Measurements from ENCODE around the gene KATNBL1. TPM values are rescaled to one million over a fixed set of nuclear protein-coding genes. Genes with fewer than 3 reads are reported as not detected.
A peak's percentile ranks its signal among the peaks of the same experiment; 100 is the strongest.
"Not testable (repeated sequence)": the region's sequence is repeated elsewhere in the genome, so short reads cannot be mapped to it uniquely, and the experiment has no call there.

KATNBL1 gene
- total and polyA plus RNA-seq, 8 donors = 19.4 to 105 (median 54.8) TPM

DNA sequence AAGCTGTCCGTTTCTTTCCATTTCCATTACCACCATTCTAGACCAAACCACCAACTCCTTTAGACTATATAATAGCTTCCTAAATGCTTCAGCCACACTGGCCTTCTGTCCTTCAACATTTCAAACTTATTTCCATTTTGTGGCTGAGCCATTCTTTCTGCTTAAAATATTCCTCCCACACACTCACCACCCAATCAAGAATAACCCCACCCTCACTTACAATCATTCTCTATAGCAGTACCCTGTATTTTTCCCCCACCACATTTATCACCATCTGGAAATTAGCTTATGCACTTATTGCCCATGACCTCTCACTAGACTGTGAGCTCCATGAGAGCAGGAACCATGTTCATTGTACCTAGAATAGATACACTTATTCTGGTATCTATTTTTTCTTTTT lies 6.6 kb downstream of the KATNBL1 start:
- peaks cover 0 to 15% (median 5%) of the 10 kb centered on the region in 4 donors for H3K4me1 ChIP-seq
- H3K36me3 ChIP-seq = peaks cover 0 to 25% (median 11%) of the 10 kb centered on the region in 4 donors
- no peak overlapping the region for H3K4me3 ChIP-seq
- H3K27ac ChIP-seq = no peak overlapping the region
- TF ChIP-seq POLR2AphosphoS5 (IDR thresholded peaks at IDR 0.05) (no peak), EP300 (IDR thresholded peaks at IDR 0.05) (no peak), POLR2A (IDR thresholded peaks at IDR 0.05) (no peak), CTCF (IDR thresholded peaks at IDR 0.05) (no peak)
- 83 to 94% (median 88%) methylated on average over 1 of the region's 1 CpG for WGBS, 5 donors
- no peak for DNase-seq
- H3K9me3 ChIP-seq = no peaks in the 10 kb centered on the region
- intact Hi-C loops (cut with DNase I; ENCODE audit: low total_unique reads) = no loop called here
- no peaks in the 10 kb centered on the region for H3K27me3 ChIP-seq

- DNase-seq; H3K27ac ChIP-seq; H3K36me3 ChIP-seq; intact Hi-C loops (cut with DNase I; ENCODE audit: low total_unique reads); H3K4me3 ChIP-seq; H3K27me3 ChIP-seq; H3K9me3 ChIP-seq: not testable (repeated sequence)
- WGBS, 5 donors = 82 to 97% (median 86%) methylated on average over 7 of the region's 7 CpGs
- H3K4me1 ChIP-seq = peaks cover 0 to 19% (median 5%) of the 10 kb centered on the region in 4 donors
Observed at GRCh38 chr15:34193272-34193671, 16.6 kb downstream of the KATNBL1 start.

DNA sequence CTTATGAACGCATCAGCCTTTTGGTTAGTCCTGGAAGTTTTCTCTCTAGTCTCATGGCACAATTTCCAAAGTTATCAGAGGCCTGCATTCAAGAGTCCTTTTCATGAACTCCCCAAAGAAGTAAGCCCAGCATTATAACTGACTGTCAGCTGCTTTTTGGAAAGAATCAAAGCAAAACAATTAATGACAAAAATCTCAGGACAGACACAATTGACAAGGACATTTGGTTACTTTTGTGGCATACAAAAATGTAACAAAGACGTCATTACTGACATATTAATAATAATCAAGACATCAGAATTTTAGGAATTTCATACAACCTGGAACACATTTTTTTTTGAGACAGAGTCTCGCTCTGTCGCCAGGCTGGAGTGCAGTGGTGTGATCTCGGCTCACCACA lies 21.2 kb downstream of the KATNBL1 start:
- no peak overlapping the region for H3K27ac ChIP-seq
- no peaks in the 10 kb centered on the region for H3K27me3 ChIP-seq
- H3K4me3 ChIP-seq = no peak overlapping the region
- TF ChIP-seq POLR2AphosphoS5 (IDR thresholded peaks at IDR 0.05) (no peak), CTCF (IDR thresholded peaks at IDR 0.05) (no peak), POLR2A (IDR thresholded peaks at IDR 0.05) (no peak), EP300 (IDR thresholded peaks at IDR 0.05) (no peak)
- H3K36me3 ChIP-seq = no peaks in the 10 kb centered on the region
- DNase-seq = no peak
- no peaks in the 10 kb centered on the region for H3K9me3 ChIP-seq
- intact Hi-C loops (cut with DNase I; ENCODE audit: low total_unique reads) = no loop called here
- peaks cover 0 to 25% (median 5%) of the 10 kb centered on the region in 4 donors for H3K4me1 ChIP-seq
- WGBS, 5 donors = 75 to 91% (median 86%) methylated on average over 5 of the region's 5 CpGs

GRCh38 chr15:34185666-34186065 lies 24.2 kb downstream of the KATNBL1 start:
- no peak for DNase-seq
- H3K36me3 ChIP-seq = no peaks in the 10 kb centered on the region
- intact Hi-C loops (cut with DNase I; ENCODE audit: low total_unique reads) = no loop called here
- H3K27ac ChIP-seq = no peak overlapping the region
- H3K4me1 ChIP-seq = peaks cover 6 to 37% (median 13%) of the 10 kb centered on the region in 4 donors
- no peaks in the 10 kb centered on the region for H3K9me3 ChIP-seq
- no peak overlapping the region for H3K4me3 ChIP-seq
- H3K27me3 ChIP-seq = no peaks in the 10 kb centered on the region
- TF ChIP-seq POLR2AphosphoS5 (IDR thresholded peaks at IDR 0.05) (no peak), CTCF (IDR thresholded peaks at IDR 0.05) (no peak), EP300 (IDR thresholded peaks at IDR 0.05) (no peak), POLR2A (IDR thresholded peaks at IDR 0.05) (no peak)
- 71 to 92% (median 83%) methylated on average over 4 of the region's 4 CpGs for WGBS, 5 donors

DNA sequence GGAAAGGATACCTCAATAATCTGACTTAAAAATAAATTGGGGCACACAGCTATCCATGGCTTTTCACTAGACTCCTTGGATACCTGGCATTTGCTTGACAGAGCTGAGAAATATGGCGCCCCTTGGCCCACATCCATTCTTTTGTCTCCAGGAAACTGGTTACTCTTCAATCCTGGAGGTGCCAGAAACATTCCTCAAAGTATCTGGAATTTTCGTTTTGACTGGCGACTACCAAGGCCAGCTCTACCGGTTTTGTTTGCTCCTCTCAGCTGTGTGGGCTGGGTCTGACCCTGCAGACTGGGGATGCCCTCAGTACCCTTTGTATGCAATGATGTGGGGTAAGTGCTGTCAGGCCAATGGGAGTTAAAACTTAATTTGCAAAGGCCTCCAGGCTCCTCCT lies 27.0 kb downstream of the KATNBL1 start:
- WGBS, 5 donors = 31 to 52% (median 34%) methylated on average over 4 of the region's 4 CpGs
- Histone ChIP-seq H3K4me1 (peaks cover 6 to 22% (median 8%) of the 10 kb centered on the region in 4 donors), H3K9me3 (no peaks in the 10 kb centered on the region), H3K36me3 (no peaks in the 10 kb centered on the region), H3K27ac (no peak overlapping the region), H3K4me3 (no peak overlapping the region), H3K27me3 (no peaks in the 10 kb centered on the region)
- peak in 1 of 2 donors; percentile 29 for DNase-seq
- intact Hi-C loops (cut with DNase I; ENCODE audit: low total_unique reads) = no loop called here
- TF ChIP-seq CTCF (IDR thresholded peaks at IDR 0.05) = no peak
- no peak for TF ChIP-seq POLR2AphosphoS5 (IDR thresholded peaks at IDR 0.05)
- TF ChIP-seq EP300 (IDR thresholded peaks at IDR 0.05) = no peak
- TF ChIP-seq POLR2A (IDR thresholded peaks at IDR 0.05) = no peak

Data from stomach (tissue), 9 donors.